Stimulated activated CD8-positive, alpha-beta memory T cell treated with anti-CD3 and anti-CD28 coated beads, Interleukin-12 subunit alpha, Interleukin-12 subunit beta, amount 100 ng/mL, for 24 hours (primary cell): ENCODE data around the gene GRIK3.

ENCODE experiments used
- DNase-seq: peaks from one replicate; pipeline ENCODE4 v3.0.0-alpha.2; 2020; ENCODE audit errors: extremely low read depth

The GRIK3 gene

GRCh38 chr1:37043101-37043500 is 8.8 kb upstream of the GRIK3 start:
- no peak for DNase-seq

GRCh38 chr1:37042506-37042905 is 8.2 kb upstream of the GRIK3 start:
- no peak for DNase-seq

- DNase-seq: no peak
Observed at GRCh38 chr1:37041483-37041882, 7.2 kb upstream of the GRIK3 start.

- no peak for DNase-seq
Observed at GRCh38 chr1:37040773-37041172, 6.5 kb upstream of the GRIK3 start.

GRCh38 chr1:37040261-37040660 is 5.9 kb upstream of the GRIK3 start:
- no peak for DNase-seq

- DNase-seq: no peak
Observed at GRCh38 chr1:37038227-37039093, 4.1 kb upstream of the GRIK3 start.

- DNase-seq: no peak
Observed at GRCh38 chr1:37037690-37038089, 3.4 kb upstream of the GRIK3 start.

GRCh38 chr1:37036667-37037053 is 2.3 kb upstream of the GRIK3 start:
- DNase-seq: no peak

GRCh38 chr1:37035796-37036666 is 1.7 kb upstream of the GRIK3 start:
- DNase-seq: no peak

GRCh38 chr1:37035014-37035691 is 838 bp upstream of the GRIK3 start:
- DNase-seq: no peak

GRCh38 chr1:37033355-37034101 is 787 bp downstream of the GRIK3 start:
- no peak for DNase-seq

- DNase-seq: no peak
Observed at GRCh38 chr1:37032660-37033354, 1.5 kb downstream of the GRIK3 start.

- DNase-seq: no peak
Observed at GRCh38 chr1:37031871-37032270, 2.4 kb downstream of the GRIK3 start.

- no peak for DNase-seq
Observed at GRCh38 chr1:37031429-37031828, 2.9 kb downstream of the GRIK3 start.

GRCh38 chr1:37028981-37029617 is 5.2 kb downstream of the GRIK3 start:
- DNase-seq: no peak

- DNase-seq: no peak
Observed at GRCh38 chr1:37021502-37021901, 12.8 kb downstream of the GRIK3 start.

GRCh38 chr1:37020653-37021277 is 13.6 kb downstream of the GRIK3 start:
- DNase-seq: no peak

- DNase-seq: no peak
Observed at GRCh38 chr1:37018510-37018909, 15.8 kb downstream of the GRIK3 start.

- no peak for DNase-seq
Observed at GRCh38 chr1:37017720-37018119, 16.6 kb downstream of the GRIK3 start.

GRCh38 chr1:37016121-37016520 is 18.2 kb downstream of the GRIK3 start:
- DNase-seq: no peak
